Measurements from ENCODE around the gene FCER1G. TPM values are rescaled to one million over a fixed set of nuclear protein-coding genes. Genes with fewer than 3 reads are reported as not detected.

FCER1G gene
- total and polyA plus RNA-seq, 9 of the 15 experiments (the other 6 are each of a cell fraction or from before 2014, with no cell fraction given) = 0.15 to 0.69 (median 0.31) TPM; not detected in 2

DNA sequence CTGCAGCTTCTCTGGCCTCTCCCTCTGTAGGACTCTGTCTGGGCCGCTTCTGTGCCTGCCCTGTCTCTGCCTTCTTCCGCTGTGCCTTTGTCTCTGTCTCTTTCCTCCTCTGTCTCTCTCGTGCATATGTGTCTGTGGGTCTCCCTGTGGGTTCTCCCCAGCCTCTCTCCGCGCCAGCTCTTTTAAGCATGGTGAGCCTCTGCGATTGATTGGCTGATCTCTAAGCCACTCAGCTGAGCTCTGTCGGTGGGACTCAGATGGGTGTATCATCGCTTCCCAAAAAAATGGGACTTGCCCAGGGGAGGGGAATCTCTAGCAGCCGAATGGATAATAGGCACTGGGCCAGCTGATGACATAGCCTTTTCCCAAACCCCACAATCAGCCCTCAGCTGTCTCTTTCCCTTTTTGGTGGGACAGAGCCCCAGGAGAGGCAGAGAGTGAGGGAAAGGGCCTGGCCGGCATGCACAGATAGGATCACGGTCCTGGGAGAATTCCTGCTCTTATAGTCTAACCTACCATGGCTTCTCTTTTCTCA, 16.1 kb upstream of the FCER1G start, which contains the start of gene ADAMTS4 (continued):
- TF ChIP-seq, protein P1, sequence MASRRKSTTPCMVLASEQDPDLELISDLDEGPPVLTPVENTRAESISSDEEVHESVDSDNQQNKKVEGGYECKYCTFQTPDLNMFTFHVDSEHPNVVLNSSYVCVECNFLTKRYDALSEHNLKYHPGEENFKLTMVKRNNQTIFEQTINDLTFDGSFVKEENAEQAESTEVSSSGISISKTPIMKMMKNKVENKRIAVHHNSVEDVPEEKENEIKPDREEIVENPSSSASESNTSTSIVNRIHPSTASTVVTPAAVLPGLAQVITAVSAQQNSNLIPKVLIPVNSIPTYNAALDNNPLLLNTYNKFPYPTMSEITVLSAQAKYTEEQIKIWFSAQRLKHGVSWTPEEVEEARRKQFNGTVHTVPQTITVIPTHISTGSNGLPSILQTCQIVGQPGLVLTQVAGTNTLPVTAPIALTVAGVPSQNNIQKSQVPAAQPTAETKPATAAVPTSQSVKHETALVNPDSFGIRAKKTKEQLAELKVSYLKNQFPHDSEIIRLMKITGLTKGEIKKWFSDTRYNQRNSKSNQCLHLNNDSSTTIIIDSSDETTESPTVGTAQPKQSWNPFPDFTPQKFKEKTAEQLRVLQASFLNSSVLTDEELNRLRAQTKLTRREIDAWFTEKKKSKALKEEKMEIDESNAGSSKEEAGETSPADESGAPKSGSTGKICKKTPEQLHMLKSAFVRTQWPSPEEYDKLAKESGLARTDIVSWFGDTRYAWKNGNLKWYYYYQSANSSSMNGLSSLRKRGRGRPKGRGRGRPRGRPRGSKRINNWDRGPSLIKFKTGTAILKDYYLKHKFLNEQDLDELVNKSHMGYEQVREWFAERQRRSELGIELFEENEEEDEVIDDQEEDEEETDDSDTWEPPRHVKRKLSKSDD (conservative IDR thresholded peaks at IDR 0.05; ENCODE audit: low read length) = no peak
- TF ChIP-seq, protein P2, sequence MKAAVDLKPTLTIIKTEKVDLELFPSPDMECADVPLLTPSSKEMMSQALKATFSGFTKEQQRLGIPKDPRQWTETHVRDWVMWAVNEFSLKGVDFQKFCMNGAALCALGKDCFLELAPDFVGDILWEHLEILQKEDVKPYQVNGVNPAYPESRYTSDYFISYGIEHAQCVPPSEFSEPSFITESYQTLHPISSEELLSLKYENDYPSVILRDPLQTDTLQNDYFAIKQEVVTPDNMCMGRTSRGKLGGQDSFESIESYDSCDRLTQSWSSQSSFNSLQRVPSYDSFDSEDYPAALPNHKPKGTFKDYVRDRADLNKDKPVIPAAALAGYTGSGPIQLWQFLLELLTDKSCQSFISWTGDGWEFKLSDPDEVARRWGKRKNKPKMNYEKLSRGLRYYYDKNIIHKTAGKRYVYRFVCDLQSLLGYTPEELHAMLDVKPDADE (conservative IDR thresholded peaks at IDR 0.05; ENCODE audit: control insufficient read depth, low read depth, low read length) = no peak
- TF ChIP-seq, protein P3, sequence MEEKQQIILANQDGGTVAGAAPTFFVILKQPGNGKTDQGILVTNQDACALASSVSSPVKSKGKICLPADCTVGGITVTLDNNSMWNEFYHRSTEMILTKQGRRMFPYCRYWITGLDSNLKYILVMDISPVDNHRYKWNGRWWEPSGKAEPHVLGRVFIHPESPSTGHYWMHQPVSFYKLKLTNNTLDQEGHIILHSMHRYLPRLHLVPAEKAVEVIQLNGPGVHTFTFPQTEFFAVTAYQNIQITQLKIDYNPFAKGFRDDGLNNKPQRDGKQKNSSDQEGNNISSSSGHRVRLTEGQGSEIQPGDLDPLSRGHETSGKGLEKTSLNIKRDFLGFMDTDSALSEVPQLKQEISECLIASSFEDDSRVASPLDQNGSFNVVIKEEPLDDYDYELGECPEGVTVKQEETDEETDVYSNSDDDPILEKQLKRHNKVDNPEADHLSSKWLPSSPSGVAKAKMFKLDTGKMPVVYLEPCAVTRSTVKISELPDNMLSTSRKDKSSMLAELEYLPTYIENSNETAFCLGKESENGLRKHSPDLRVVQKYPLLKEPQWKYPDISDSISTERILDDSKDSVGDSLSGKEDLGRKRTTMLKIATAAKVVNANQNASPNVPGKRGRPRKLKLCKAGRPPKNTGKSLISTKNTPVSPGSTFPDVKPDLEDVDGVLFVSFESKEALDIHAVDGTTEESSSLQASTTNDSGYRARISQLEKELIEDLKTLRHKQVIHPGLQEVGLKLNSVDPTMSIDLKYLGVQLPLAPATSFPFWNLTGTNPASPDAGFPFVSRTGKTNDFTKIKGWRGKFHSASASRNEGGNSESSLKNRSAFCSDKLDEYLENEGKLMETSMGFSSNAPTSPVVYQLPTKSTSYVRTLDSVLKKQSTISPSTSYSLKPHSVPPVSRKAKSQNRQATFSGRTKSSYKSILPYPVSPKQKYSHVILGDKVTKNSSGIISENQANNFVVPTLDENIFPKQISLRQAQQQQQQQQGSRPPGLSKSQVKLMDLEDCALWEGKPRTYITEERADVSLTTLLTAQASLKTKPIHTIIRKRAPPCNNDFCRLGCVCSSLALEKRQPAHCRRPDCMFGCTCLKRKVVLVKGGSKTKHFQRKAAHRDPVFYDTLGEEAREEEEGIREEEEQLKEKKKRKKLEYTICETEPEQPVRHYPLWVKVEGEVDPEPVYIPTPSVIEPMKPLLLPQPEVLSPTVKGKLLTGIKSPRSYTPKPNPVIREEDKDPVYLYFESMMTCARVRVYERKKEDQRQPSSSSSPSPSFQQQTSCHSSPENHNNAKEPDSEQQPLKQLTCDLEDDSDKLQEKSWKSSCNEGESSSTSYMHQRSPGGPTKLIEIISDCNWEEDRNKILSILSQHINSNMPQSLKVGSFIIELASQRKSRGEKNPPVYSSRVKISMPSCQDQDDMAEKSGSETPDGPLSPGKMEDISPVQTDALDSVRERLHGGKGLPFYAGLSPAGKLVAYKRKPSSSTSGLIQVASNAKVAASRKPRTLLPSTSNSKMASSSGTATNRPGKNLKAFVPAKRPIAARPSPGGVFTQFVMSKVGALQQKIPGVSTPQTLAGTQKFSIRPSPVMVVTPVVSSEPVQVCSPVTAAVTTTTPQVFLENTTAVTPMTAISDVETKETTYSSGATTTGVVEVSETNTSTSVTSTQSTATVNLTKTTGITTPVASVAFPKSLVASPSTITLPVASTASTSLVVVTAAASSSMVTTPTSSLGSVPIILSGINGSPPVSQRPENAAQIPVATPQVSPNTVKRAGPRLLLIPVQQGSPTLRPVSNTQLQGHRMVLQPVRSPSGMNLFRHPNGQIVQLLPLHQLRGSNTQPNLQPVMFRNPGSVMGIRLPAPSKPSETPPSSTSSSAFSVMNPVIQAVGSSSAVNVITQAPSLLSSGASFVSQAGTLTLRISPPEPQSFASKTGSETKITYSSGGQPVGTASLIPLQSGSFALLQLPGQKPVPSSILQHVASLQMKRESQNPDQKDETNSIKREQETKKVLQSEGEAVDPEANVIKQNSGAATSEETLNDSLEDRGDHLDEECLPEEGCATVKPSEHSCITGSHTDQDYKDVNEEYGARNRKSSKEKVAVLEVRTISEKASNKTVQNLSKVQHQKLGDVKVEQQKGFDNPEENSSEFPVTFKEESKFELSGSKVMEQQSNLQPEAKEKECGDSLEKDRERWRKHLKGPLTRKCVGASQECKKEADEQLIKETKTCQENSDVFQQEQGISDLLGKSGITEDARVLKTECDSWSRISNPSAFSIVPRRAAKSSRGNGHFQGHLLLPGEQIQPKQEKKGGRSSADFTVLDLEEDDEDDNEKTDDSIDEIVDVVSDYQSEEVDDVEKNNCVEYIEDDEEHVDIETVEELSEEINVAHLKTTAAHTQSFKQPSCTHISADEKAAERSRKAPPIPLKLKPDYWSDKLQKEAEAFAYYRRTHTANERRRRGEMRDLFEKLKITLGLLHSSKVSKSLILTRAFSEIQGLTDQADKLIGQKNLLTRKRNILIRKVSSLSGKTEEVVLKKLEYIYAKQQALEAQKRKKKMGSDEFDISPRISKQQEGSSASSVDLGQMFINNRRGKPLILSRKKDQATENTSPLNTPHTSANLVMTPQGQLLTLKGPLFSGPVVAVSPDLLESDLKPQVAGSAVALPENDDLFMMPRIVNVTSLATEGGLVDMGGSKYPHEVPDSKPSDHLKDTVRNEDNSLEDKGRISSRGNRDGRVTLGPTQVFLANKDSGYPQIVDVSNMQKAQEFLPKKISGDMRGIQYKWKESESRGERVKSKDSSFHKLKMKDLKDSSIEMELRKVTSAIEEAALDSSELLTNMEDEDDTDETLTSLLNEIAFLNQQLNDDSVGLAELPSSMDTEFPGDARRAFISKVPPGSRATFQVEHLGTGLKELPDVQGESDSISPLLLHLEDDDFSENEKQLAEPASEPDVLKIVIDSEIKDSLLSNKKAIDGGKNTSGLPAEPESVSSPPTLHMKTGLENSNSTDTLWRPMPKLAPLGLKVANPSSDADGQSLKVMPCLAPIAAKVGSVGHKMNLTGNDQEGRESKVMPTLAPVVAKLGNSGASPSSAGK (IDR thresholded peaks at IDR 0.05) = no peak
- TF ChIP-seq LARP7 (IDR thresholded peaks at IDR 0.05) = no peak
- TF ChIP-seq, protein P4, sequence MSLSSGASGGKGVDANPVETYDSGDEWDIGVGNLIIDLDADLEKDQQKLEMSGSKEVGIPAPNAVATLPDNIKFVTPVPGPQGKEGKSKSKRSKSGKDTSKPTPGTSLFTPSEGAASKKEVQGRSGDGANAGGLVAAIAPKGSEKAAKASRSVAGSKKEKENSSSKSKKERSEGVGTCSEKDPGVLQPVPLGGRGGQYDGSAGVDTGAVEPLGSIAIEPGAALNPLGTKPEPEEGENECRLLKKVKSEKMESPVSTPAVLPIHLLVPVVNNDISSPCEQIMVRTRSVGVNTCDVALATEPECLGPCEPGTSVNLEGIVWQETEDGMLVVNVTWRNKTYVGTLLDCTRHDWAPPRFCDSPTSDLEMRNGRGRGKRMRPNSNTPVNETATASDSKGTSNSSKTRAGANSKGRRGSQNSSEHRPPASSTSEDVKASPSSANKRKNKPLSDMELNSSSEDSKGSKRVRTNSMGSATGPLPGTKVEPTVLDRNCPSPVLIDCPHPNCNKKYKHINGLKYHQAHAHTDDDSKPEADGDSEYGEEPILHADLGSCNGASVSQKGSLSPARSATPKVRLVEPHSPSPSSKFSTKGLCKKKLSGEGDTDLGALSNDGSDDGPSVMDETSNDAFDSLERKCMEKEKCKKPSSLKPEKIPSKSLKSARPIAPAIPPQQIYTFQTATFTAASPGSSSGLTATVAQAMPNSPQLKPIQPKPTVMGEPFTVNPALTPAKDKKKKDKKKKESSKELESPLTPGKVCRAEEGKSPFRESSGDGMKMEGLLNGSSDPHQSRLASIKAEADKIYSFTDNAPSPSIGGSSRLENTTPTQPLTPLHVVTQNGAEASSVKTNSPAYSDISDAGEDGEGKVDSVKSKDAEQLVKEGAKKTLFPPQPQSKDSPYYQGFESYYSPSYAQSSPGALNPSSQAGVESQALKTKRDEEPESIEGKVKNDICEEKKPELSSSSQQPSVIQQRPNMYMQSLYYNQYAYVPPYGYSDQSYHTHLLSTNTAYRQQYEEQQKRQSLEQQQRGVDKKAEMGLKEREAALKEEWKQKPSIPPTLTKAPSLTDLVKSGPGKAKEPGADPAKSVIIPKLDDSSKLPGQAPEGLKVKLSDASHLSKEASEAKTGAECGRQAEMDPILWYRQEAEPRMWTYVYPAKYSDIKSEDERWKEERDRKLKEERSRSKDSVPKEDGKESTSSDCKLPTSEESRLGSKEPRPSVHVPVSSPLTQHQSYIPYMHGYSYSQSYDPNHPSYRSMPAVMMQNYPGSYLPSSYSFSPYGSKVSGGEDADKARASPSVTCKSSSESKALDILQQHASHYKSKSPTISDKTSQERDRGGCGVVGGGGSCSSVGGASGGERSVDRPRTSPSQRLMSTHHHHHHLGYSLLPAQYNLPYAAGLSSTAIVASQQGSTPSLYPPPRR (CRISPR knock-in tag; IDR thresholded peaks at IDR 0.05; ENCODE audit: borderline replicate concordance) = no peak
